Measurements from ENCODE around the gene ABCF2. TPM values are rescaled to one million over a fixed set of nuclear protein-coding genes. Genes with fewer than 3 reads are reported as not detected.

ABCF2 gene
- total RNA-seq, 1 donor from 2014 or later: 63.4 TPM

Other genes with a start within 250 kb of the ABCF2 start
- 0.30 and 0.41 TPM in 2 replicates for gene KCNH2, start 248.9 kb downstream of the ABCF2 start, total RNA-seq
- gene NOS3, start 236.2 kb downstream of the ABCF2 start, total RNA-seq: 9.8 TPM in 2 replicates
- 5.0 and 6.4 TPM in 2 replicates for gene ATG9B, start 202.7 kb downstream of the ABCF2 start, total RNA-seq
- 59.5 and 59.6 TPM in 2 replicates for gene ABCB8, start 198.8 kb downstream of the ABCF2 start, total RNA-seq
- 3.3 and 4.0 TPM in 2 replicates for gene ASIC3, start 178.7 kb downstream of the ABCF2 start, total RNA-seq
- gene CDK5, start 169.3 kb downstream of the ABCF2 start, total RNA-seq: 24.1 and 25.7 TPM in 2 replicates
- 106 and 109 TPM in 2 replicates for gene SLC4A2, start 167.6 kb downstream of the ABCF2 start, total RNA-seq
- gene FASTK, start 146.4 kb downstream of the ABCF2 start, total RNA-seq: 83.2 and 85.2 TPM in 2 replicates
- gene TMUB1, start 143.7 kb downstream of the ABCF2 start, total RNA-seq: 57.4 and 60.8 TPM in 2 replicates
- 62.5 and 64.4 TPM in 2 replicates for gene AGAP3, start 140.7 kb downstream of the ABCF2 start, total RNA-seq
- gene GBX1, start 59.5 kb downstream of the ABCF2 start, total RNA-seq: not detected in 2 replicates
- gene ASB10, start 40.0 kb downstream of the ABCF2 start, total RNA-seq: not detected in 2 replicates
- not detected in 2 replicates for gene H2BK1, start 16.7 kb downstream of the ABCF2 start, total RNA-seq
- gene CHPF2, start 5.3 kb upstream of the ABCF2 start, total RNA-seq: 43.8 and 46.0 TPM in 2 replicates
- gene SMARCD3, start 21.5 kb upstream of the ABCF2 start, total RNA-seq: 2.9 and 3.3 TPM in 2 replicates
- 49.2 and 57.0 TPM in 2 replicates for gene NUB1, start 114.6 kb upstream of the ABCF2 start, total RNA-seq
- gene WDR86, start 182.8 kb upstream of the ABCF2 start, total RNA-seq: not detected in 2 replicates
- not detected in 2 replicates for gene CRYGN, start 212.9 kb upstream of the ABCF2 start, total RNA-seq

All from activated T-helper 2 cell treated with anti-CD3 and anti-CD28 coated beads, Interferon-gamma antibody, Interleukin-2, Interleukin-4, amounts not matched to agents 10 μg/mL and 5 μg/mL and 100 μg/mL, durations not matched to agents 14 hours and 24 hours and 36 hours (primary cell).